IMR-90 (cell line): ENCODE measurements around the gene FBLN7. TPM values are rescaled to one million over a fixed set of nuclear protein-coding genes. Genes with fewer than 3 reads are reported as not detected.

Experiments
- ATAC-seq: fragments of 200-7000 bp; cut with Tn5 transposase; 2 replicates; pipeline ENCODE4 v1.9.1; 2020; ENCODE audit warnings: low read depth, mild to moderate bottlenecking, moderate library complexity
- BruUV-seq: library from RNA; stranded (reverse); fragments of 400-500 nt; replicated peaks from 2 replicates; lab custom pipeline; 2021; lab: Mats Ljungman, UMichigan
- CTCF ChIA-PET: fragments of 300-600 bp; formaldehyde crosslinking; extraction: SDS; loops from one replicate; lab custom pipeline; 2021; ENCODE audit warnings: antibody characterized with exemption; lab: Yijun Ruan, JAX
- POLR2A ChIA-PET: fragments of 300-600 bp; sonication (Branson Sonifier 250); formaldehyde crosslinking; loops from one replicate; lab custom pipeline; 2022; ENCODE audit warnings: antibody characterized with exemption; ENCODE audit not compliant: unreplicated experiment; lab: Charles Lee
- DNase-seq: peaks from one replicate; pipeline ENCODE4 v3.0.0; 2013
- H2AFZ ChIP-seq: replicated peaks from 2 replicates; pipeline ENCODE3; 2013; ENCODE audit warnings: low read length, mild to moderate bottlenecking; ENCODE audit not compliant: poor library complexity
- H2AK5ac ChIP-seq: 2 replicates; pipeline ENCODE4 v1.6.1; 2013; ENCODE audit warnings: low read depth, low read length, inconsistent platforms
- H2AK9ac ChIP-seq: replicated peaks from 2 replicates; pipeline ENCODE3; 2013; ENCODE audit warnings: mild to moderate bottlenecking, low read depth, low read length, moderate library complexity; ENCODE audit not compliant: poor library complexity
- H2BK120ac ChIP-seq: 2 replicates; pipeline ENCODE4 v1.6.1; 2013; ENCODE audit warnings: low read depth, low read length, inconsistent platforms
- H2BK15ac ChIP-seq: 3 replicates; pipeline ENCODE4 v1.6.1; 2013; ENCODE audit warnings: low read depth, low read length, inconsistent platforms
- H2BK20ac ChIP-seq: 2 replicates; pipeline ENCODE4 v1.6.1; 2013; ENCODE audit warnings: low read depth, mild to moderate bottlenecking, inconsistent platforms, low read length, moderate library complexity
- H2BK5ac ChIP-seq: 2 replicates; pipeline ENCODE4 v1.6.1; 2013; ENCODE audit warnings: mild to moderate bottlenecking, low read depth, low read length, inconsistent platforms; ENCODE audit not compliant: poor library complexity, severe bottlenecking
- H3K14ac ChIP-seq: replicated peaks from 2 replicates; pipeline ENCODE4 v1.6.1; 2013; ENCODE audit warnings: low read depth, low read length, inconsistent platforms
- H3K18ac ChIP-seq: 2 replicates; pipeline ENCODE4 v1.6.1; 2013; ENCODE audit warnings: low read depth, low read length, control low read depth
- H3K23ac ChIP-seq: 2 replicates; pipeline ENCODE4 v1.6.1; 2013; ENCODE audit warnings: low read depth, low read length, inconsistent platforms
- H3K27ac ChIP-seq: 2 replicates; pipeline ENCODE4 v1.5.1; 2013; ENCODE audit warnings: mild to moderate bottlenecking, control low read depth, low read length; ENCODE audit not compliant: insufficient read depth
- H3K27me3 ChIP-seq: 2 replicates; pipeline ENCODE4 v1.6.1; 2013; ENCODE audit warnings: low read length; ENCODE audit not compliant: control insufficient read depth, insufficient read depth
- H3K36me3 ChIP-seq: 2 replicates; pipeline ENCODE4 v1.6.1; 2013; ENCODE audit warnings: low read length, mixed read lengths; ENCODE audit not compliant: control insufficient read depth, insufficient read depth
- H3K4ac ChIP-seq: 2 replicates; pipeline ENCODE4 v1.6.1; 2013; ENCODE audit warnings: low read depth, low read length, inconsistent platforms
- H3K4me1 ChIP-seq: 2 replicates; pipeline ENCODE4 v1.6.1; 2013; ENCODE audit warnings: low read length, mixed read lengths; ENCODE audit not compliant: control insufficient read depth, insufficient read depth
- H3K4me2 ChIP-seq: 2 replicates; pipeline ENCODE4 v1.6.1; 2013; ENCODE audit warnings: low read depth, mild to moderate bottlenecking, control low read depth, low read length, moderate library complexity
- H3K4me3 ChIP-seq: 2 replicates; pipeline ENCODE4 v1.5.1; 2013; ENCODE audit warnings: low read depth, mild to moderate bottlenecking, control low read depth, low read length, moderate library complexity; ENCODE audit not compliant: insufficient read depth
- H3K56ac ChIP-seq: 2 replicates; pipeline ENCODE4 v1.6.1; 2013; ENCODE audit warnings: low read length, inconsistent platforms; ENCODE audit not compliant: insufficient read depth; ENCODE audit errors: extremely low read depth
- H3K79me1 ChIP-seq, 2 experiments: 2 replicates each; pipeline ENCODE4 v1.6.1; 2013; ENCODE audit warnings: low read length in 2 of 2, inconsistent platforms in 1 of 2, low read depth in 1 of 2
- H3K9ac ChIP-seq: 2 replicates; pipeline ENCODE4 v1.6.1; 2013; ENCODE audit warnings: low read depth, low read length, control low read depth
- H3K9me1 ChIP-seq: 2 replicates; pipeline ENCODE4 v1.6.1; 2013; ENCODE audit warnings: low read length, inconsistent platforms; ENCODE audit not compliant: insufficient read depth
- H3K9me3 ChIP-seq: 2 replicates; pipeline ENCODE4 v1.6.1; 2013; ENCODE audit warnings: low read length; ENCODE audit not compliant: control insufficient read depth, insufficient read depth
- H4K20me1 ChIP-seq: 2 replicates; pipeline ENCODE4 v1.6.1; 2013; ENCODE audit warnings: low read length, inconsistent platforms; ENCODE audit not compliant: insufficient read depth
- H4K5ac ChIP-seq: 2 replicates; pipeline ENCODE4 v1.6.1; 2013; ENCODE audit warnings: mild to moderate bottlenecking, low read depth, low read length, control low read depth
- H4K8ac ChIP-seq, 2 experiments: 2 replicates each; pipeline ENCODE4 v1.6.1; 2013; ENCODE audit warnings: low read depth in 2 of 2, low read length in 2 of 2, control low read depth in 1 of 2, inconsistent platforms in 1 of 2
- H4K91ac ChIP-seq: 2 replicates; pipeline ENCODE4 v1.6.1; 2013; ENCODE audit warnings: low read depth, low read length, inconsistent platforms; ENCODE audit not compliant: insufficient read depth
- RCOR1 ChIP-seq: IDR thresholded peaks from 2 replicates; pipeline ENCODE4 v1.6.1; 2012; ENCODE audit warnings: mild to moderate bottlenecking, low read length, improper control_type of control experiment; ENCODE audit not compliant: insufficient replicate concordance
- dilution Hi-C: fragments of 300-500 bp; cut with HindIII; formaldehyde crosslinking; loops from one replicate; pipeline ENCODE4 v1.14.3; 2018; ENCODE audit warnings: low sequenced_read_pairs; ENCODE audit not compliant: unreplicated experiment
- in situ Hi-C: fragments of 300-500 bp; cut with MboI; formaldehyde crosslinking; loops from 3 replicates; pipeline ENCODE4 v1.14.3; 2019; ENCODE audit warnings: low sequenced_read_pairs, inconsistent platforms, mixed read lengths
- intact Hi-C: fragments of 100-400 bp; cut with micrococcal nuclease; formaldehyde crosslinking; loops from 2 replicates; pipeline ENCODE4 v1.10.0; 2022
- polyA plus RNA-seq, 3 experiments: library from polyadenylated mRNA; depleted of rRNA; stranded (reverse); fragments of >200 nt; gene quantifications; 2 replicates each; pipeline ENCODE4 v1.2.3, GENCODE V29; 2012; ENCODE audit warnings: low replicate concordance in 1 of 3
- total RNA-seq: library from RNA; depleted of rRNA; stranded (reverse); fragments of >200 nt; gene quantifications from 2 replicates; pipeline ENCODE4 v1.2.3, GENCODE V29; 2012

FBLN7 gene
- total and polyA plus RNA-seq, 2 of the 4 experiments (the other 2 are of a cell fraction): 0.18 to 1.2 TPM

DNA sequence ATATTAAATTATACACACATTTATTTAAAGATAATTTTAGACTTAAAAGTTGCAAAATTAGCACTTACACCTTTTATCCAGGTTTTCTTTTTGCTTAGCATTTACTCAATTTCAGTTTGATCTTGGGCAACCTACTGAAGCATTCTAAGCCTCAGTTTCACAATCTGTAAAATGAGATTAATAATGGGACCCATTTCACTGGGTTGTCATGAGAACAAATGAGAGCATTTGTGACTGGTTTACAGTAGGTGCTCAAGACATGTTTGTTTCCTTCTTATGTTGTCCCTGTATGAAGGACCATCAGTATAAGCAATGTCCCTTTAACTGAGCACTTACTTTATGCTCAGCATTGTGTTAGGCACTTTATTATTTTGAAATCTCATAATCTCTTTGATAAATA, 4.8 kb upstream of the FBLN7 start:
- H3K9me1 ChIP-seq: peaks cover 7% of the 10 kb centered on the region
- no peak overlapping the region for H2BK5ac ChIP-seq
- H3K36me3 ChIP-seq: no peaks in the 10 kb centered on the region
- no peak overlapping the region for H2AK5ac ChIP-seq
- dilution Hi-C loops: no loop called here
- no peak overlapping the region for H3K4me2 ChIP-seq
- H3K27ac ChIP-seq: no peak overlapping the region
- ChIA-PET CTCF (interaction anchor here (0.6 kb wide), 1 partner anchor 196 kb away, joined by 4 read pairs; no protein-coding TSS in a partner anchor), POLR2A (no interaction called here)
- H3K79me1 ChIP-seq: no peaks in the 10 kb centered on the region
- peaks cover 6% of the 10 kb centered on the region; the same call in 1 of the 2 replicates for H3K4me1 ChIP-seq
- no peak overlapping the region for H3K14ac ChIP-seq
- no peak for TF ChIP-seq RCOR1
- no peak overlapping the region for H3K4ac ChIP-seq
- no peak overlapping the region for H2BK15ac ChIP-seq
- no peaks in the 10 kb centered on the region for H4K20me1 ChIP-seq
- H2AK9ac ChIP-seq: no peak overlapping the region
- no peak overlapping the region for H3K23ac ChIP-seq
- no peaks in the 10 kb centered on the region for H3K27me3 ChIP-seq
- in situ Hi-C loops: no loop called here
- no peak overlapping the region for H3K56ac ChIP-seq
- no peaks in the 10 kb centered on the region for H3K9me3 ChIP-seq
- H4K91ac ChIP-seq: no peak overlapping the region
- no TSS peak for BruUV-seq
- no peak overlapping the region for H3K9ac ChIP-seq
- intact Hi-C loops: no loop called here
- H3K18ac ChIP-seq: no peak overlapping the region
- no peak overlapping the region for H2BK20ac ChIP-seq
- no peak overlapping the region for H4K5ac ChIP-seq
- ATAC-seq (no peak), DNase-seq (no peak)
- no peak overlapping the region for H4K8ac ChIP-seq
- no peak overlapping the region for H2AFZ ChIP-seq
- no peak overlapping the region for H2BK120ac ChIP-seq
- H3K4me3 ChIP-seq: no peak overlapping the region
